ENCODE data around the gene ZNF48.

Gene ZNF48

GRCh38 chr16:30407804-30408534 lies 12.7 kb downstream of the ZNF48 start:
- DNase-seq: no peak

- DNase-seq: peak; percentile 85 to 94 (median 90)
These were observed 14.2 kb downstream of the ZNF48 start for GRCh38 chr16:30409125-30410060.

DNA sequence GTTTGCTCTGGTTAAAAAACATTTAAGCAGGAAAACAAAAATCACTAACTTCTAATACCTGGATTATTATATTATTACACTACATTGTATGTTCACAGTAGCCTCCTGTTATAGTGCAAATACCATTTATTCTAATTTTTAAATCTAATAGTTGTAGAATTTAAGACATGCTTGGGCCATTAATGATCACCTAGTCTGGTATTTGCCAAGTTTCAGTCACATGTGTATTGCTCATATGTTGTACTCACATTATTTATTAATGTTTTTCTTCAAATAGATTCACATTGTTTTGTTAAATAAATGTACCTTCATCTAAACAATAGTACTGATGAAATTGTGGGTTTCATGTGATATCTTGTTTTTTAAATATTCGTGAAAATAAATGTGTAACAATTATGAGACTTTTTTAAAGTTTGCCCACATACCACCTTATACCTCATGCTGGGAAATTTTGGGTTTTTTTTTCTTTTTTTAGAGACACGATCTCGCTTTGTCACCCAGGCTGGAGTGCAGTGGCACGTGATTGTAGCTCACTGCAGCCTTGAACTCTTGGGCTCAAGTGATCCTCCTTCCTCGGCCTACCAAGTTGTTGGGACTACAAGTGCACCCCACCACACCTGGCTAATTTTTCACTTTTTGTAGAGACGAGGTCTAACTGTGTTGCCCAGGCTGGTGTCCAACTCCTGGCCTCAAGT lies 18.0 kb downstream of the ZNF48 start:
- no peak for DNase-seq

DNA sequence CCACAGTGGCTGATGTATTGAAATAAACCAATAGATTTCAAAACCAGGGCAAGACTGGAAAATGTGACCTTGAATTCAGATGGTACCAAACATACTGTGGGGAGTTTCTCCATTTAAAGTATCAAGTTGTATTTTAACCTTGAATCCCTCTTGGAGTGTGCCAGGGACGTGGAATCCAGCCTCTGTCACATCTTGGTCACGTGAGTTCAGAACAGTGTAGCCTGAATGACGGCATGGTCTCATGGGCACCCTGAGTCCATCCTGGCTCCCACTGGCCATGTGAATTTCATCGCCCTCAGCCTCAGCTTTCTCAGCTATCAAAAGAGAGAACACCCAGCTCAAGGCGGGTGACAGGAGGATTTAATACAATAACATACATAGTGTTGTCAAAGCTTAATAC lies 18.9 kb downstream of the ZNF48 start:
- no peak for DNase-seq

- no peak for DNase-seq
These were observed 20.9 kb downstream of the ZNF48 start for GRCh38 chr16:30416047-30416603.

GRCh38 chr16:30416624-30417528 lies 21.7 kb downstream of the ZNF48 start:
- DNase-seq: no peak

- DNase-seq: peak; percentile 64 to 84 (median 76)
These were observed 22.5 kb downstream of the ZNF48 start for GRCh38 chr16:30417529-30418349.

DNA sequence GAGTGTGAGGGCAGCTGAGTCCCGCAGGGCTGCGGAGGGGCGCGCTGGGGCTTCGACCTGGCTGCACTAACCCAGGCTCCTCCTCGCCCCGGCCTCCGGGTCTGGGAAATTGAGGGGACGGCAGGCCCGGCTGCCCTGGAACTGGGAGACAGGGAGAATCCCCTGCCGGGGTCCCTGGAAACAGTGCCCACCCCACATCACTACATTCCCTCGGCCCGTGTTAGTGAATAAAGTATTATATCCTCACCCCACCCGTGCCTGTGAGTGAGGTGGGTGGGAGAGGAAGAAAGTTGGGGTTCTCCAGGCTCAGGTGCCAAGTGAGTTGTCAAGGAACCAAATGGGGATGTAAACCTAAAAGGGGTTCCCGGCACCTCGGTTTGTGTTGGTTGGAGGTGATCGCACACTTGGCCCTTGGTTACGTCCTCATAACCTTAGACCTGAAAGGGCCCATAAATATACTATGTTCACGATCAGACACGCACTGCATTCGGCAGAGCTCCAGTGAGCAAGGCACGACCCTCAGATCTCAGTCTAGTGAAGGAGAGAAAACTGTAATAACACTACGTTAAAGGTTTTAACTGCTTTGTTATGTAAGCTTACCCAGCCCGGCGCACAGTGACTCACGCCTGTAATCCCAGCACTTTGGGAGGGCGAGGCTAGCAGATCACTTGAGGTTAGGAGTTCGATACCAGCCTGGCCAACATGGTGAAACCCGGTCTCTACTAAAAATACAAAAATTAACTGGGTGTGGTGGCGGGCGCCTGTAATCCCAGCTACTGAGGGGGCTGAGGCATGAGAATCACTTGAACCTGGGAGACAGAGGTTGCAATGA lies 23.3 kb downstream of the ZNF48 start:
- DNase-seq: no peak

DNA sequence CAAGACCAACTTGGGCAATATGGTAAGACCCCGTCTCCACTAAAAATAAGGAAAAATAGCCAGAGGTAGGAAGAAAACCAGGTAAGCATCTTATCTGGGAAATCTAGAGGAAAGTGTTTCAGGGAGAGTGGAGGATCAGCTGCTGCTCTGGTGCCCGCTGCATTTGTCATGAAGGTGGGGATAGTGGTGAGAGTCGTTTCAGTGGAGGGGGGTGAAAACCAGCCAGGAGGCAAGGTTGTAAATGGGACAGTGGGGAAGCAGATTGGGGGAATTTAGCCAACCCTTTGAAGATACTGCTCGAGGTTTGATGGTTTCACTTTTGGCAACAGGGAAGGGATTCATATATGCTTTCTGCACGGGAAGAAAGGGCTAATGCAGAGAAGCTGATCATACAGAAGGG lies 25.8 kb downstream of the ZNF48 start:
- DNase-seq: no peak

DNA sequence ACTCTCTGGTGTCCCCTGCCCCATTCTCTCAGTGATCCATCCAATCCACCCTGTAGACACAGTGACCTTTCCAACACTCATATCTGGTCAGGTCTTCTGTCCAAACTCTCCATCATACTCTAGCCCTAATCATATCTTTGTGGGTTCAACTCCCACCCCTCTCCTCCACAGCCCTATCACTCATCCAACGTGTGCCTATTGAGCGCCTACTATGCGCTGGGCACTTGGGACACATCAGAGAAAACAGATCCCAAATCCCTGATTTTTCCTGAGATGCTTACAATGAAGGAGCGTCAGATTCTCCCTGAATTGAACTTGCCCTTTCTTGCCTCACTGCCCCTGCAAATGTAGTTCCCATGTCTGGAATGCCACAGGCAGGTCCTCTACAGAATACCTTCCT lies 32.8 kb downstream of the ZNF48 start:
- no peak for DNase-seq

- no peak for DNase-seq
These were observed 34.1 kb downstream of the ZNF48 start for GRCh38 chr16:30429418-30429677.

- DNase-seq: peak; percentile 83 to 90 (median 89)
These were observed 34.6 kb downstream of the ZNF48 start, which contains the start of gene DCTPP1 for GRCh38 chr16:30429678-30430427. DCTPP1 (minus strand) TSS chr16:30430030; CDS start chr16:30429980, 50 bp downstream.

DNA sequence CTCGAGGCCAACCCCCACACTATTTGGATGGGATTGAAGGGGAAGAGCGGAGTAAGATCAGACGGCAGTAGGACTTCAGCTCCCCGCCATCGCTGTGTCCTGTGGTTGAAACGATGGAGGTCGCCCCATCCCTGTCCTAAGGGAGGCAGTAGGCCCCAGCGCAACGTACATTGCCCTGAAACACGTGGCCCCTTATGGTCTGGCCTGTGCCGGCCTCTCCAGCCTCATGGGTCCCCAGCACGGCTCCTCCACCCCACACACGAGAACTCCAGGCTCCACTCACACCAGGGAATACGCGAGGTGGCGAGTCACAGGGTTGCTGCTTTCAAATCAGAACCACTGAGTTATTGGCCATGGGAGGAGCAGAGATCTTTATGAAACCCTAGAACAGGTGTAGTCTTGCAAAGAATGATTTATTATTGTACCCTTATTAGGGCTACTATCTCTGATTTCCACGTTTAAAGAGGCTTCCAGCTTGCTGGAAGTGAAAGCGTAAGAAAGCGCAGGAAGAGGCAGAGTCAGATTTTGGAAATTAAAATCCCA lies 35.3 kb downstream of the ZNF48 start:
- peak in 1 of 4 experiments; percentile 57 for DNase-seq

- DNase-seq: peak in 2 of 4 experiments; percentile 11 to 35
These were observed 39.6 kb downstream of the ZNF48 start for GRCh38 chr16:30434852-30435251.

- no peak for DNase-seq
These were observed 42.4 kb downstream of the ZNF48 start for GRCh38 chr16:30437511-30438046.

DNA sequence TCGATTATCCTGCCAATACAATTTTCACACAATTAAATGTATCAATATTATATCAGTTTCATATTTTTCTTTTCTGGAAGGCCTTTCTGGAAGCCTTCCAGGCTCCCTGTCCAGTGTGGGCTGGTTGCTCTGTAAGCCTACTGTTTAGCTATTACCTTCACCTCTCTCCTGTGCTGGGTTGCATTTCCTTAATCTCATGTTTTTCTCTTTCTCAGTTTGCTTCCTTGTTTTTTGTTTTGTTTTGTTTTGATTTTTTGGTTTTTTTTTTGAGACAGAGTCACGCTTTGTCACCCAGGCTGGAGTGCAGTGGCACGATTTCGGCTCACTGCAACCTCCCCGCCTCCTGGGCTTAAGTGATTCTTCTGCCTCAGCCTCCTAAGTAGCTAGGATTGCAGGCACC lies 43.6 kb downstream of the ZNF48 start:
- DNase-seq: no peak

- DNase-seq: no peak
These were observed 44.6 kb downstream of the ZNF48 start for GRCh38 chr16:30439720-30440348.

DNA sequence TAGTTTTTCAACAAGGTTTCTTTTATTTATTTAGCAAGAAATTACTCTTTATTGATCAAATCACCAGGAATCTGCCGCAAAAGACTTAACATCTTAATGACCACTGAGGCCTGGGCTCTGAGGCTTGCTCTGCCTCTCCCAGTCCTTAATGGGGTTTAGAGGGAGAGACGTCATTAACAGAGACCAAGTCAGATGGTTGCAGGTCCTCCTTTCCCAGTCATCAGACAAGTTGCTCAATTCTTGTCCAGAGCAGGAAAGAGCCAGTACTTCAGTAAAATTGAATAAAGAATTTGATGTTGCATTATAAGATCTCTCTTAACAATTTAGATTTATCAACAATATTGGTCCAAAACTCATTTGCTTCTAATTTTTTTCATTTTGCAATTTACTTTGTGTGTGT lies 48.4 kb downstream of the ZNF48 start:
- DNase-seq: no peak

All from activated CD4-positive, CD25-positive, alpha-beta regulatory T cell (primary cell).